Liver (tissue), 9 donors: ENCODE data around the gene ARFIP1. TPM values are rescaled to one million over a fixed set of nuclear protein-coding genes. Genes with fewer than 3 reads are reported as not detected.

Experiments used
- DNase-seq: peaks from one replicate; pipeline ENCODE4 v3.0.0-alpha.2; 2017; ENCODE audit warnings: low spot score
- H3K27ac ChIP-seq, 2 donors: one replicate each; pipeline ENCODE4 v1.7.0; 2013; ENCODE audit warnings: inconsistent platforms in 2 of 2, low read length in 2 of 2, control low read depth in 1 of 2, low read depth in 1 of 2, mild to moderate bottlenecking in 1 of 2
- H3K27me3 ChIP-seq, 4 donors: one replicate each; pipeline versions ENCODE4 v1.6.1 to v1.7.0; 2013; ENCODE audit warnings: low read length in 3 of 4, inconsistent platforms in 1 of 4, mild to moderate bottlenecking in 1 of 4, moderate library complexity in 1 of 4; ENCODE audit not compliant: control insufficient read depth in 4 of 4, insufficient read depth in 4 of 4
- H3K36me3 ChIP-seq, 4 donors: one replicate each; pipeline versions ENCODE4 v1.6.1 to v1.7.0; 2013; ENCODE audit warnings: low read length in 3 of 4, mild to moderate bottlenecking in 3 of 4, low read depth in 1 of 4, moderate library complexity in 1 of 4; ENCODE audit not compliant: control insufficient read depth in 4 of 4, insufficient read depth in 3 of 4
- H3K4me1 ChIP-seq, 4 donors: one replicate each; pipeline versions ENCODE4 v1.6.1 to v1.7.0; 2013; ENCODE audit warnings: low read length in 3 of 4, mild to moderate bottlenecking in 3 of 4, moderate library complexity in 1 of 4; ENCODE audit not compliant: control insufficient read depth in 4 of 4, insufficient read depth in 4 of 4
- H3K4me3 ChIP-seq, 3 donors: one replicate each; pipeline versions ENCODE4 v1.6.1 to v1.7.0; 2013; ENCODE audit warnings: low read length in 3 of 3, control low read depth in 1 of 3, low read depth in 1 of 3, mild to moderate bottlenecking in 1 of 3
- H3K9ac ChIP-seq, 2 donors: one replicate each; pipeline ENCODE4 v1.7.0; 2013; ENCODE audit warnings: low read length in 2 of 2, mild to moderate bottlenecking in 2 of 2, moderate library complexity in 2 of 2, control low read depth in 1 of 2, low read depth in 1 of 2
- H3K9me3 ChIP-seq, 4 donors: one replicate each; pipeline versions ENCODE4 v1.6.1 to v1.7.0; 2013; ENCODE audit warnings: low read length in 3 of 4; ENCODE audit not compliant: control insufficient read depth in 4 of 4
- FOXA1 ChIP-seq: IDR thresholded peaks from 2 replicates; pipeline ENCODE4 v1.6.1; 2016; ENCODE audit warnings: antibody characterized with exemption
- FOXA2 ChIP-seq: IDR thresholded peaks from 2 replicates; pipeline ENCODE4 v1.6.1; 2016; ENCODE audit warnings: antibody characterized with exemption
- GABPA ChIP-seq, 2 donors: IDR thresholded peaks in 1 of 2; conservative IDR thresholded peaks in 1 of 2; 2 replicates each; pipeline ENCODE4 v1.6.1; 2016; ENCODE audit warnings: antibody characterized with exemption in 2 of 2, mild to moderate bottlenecking in 1 of 2, moderate library complexity in 1 of 2
- HNF4A ChIP-seq, 2 donors: conservative IDR thresholded peaks; 2 replicates each; pipeline ENCODE4 v1.6.1; 2016; ENCODE audit warnings: antibody characterized with exemption in 2 of 2, mild to moderate bottlenecking in 2 of 2
- HNF4G ChIP-seq: IDR thresholded peaks from 2 replicates; pipeline ENCODE4 v1.6.1; 2016; ENCODE audit warnings: antibody characterized with exemption
- JUND ChIP-seq, 2 donors: IDR thresholded peaks; 2 replicates each; pipeline ENCODE4 v1.6.1; 2016; ENCODE audit warnings: antibody characterized with exemption in 2 of 2
- SP1 ChIP-seq: IDR thresholded peaks from 2 replicates; pipeline ENCODE4 v1.6.1; 2018; ENCODE audit warnings: antibody characterized with exemption, mild to moderate bottlenecking
- TAF1 ChIP-seq: conservative IDR thresholded peaks from 2 replicates; pipeline ENCODE4 v1.6.1; 2016; ENCODE audit warnings: antibody characterized with exemption, mild to moderate bottlenecking
- WGBS: extraction: QIAGEN DNeasy Blood & Tissue Kit; methylation state at CpG from one replicate; pipeline ENCODE4 v1.1.7; 2013; 5-methylcytosine and 5-hydroxymethylcytosine counted together
- polyA plus RNA-seq, 2 donors: library from polyadenylated mRNA; stranded (reverse) in 1 of 2; unstranded in 1 of 2; fragments of 200-250 nt in 1 of 2; fragments of >200 nt in 1 of 2; fragmentation: Nextera tagmentation in 1 of 2; extraction: Ambion mirVana in 1 of 2; gene quantifications; one replicate each; pipeline versions ENCODE4 v1.2.1 to v1.2.3, GENCODE V29; 2013 to 2015
- total RNA-seq, 2 donors: library from RNA; depleted of rRNA; stranded (reverse); fragments of >200 nt; gene quantifications; one replicate each; pipeline ENCODE4 v1.2.3, GENCODE V29; 2014
- TF ChIP-seq, protein P1 (sequence below): fragments of 150-350 bp; IDR thresholded peaks from 2 replicates; pipeline ENCODE4 v1.5.1; 2017; ENCODE audit warnings: improper control_type of control experiment, low read depth, low read length; ENCODE audit not compliant: missing input control
- TF ChIP-seq, protein P2 (sequence below): IDR thresholded peaks from 2 replicates; pipeline ENCODE4 v1.6.1; 2016; ENCODE audit warnings: antibody characterized with exemption
- TF ChIP-seq, protein P3 (sequence below): IDR thresholded peaks from 2 replicates; pipeline ENCODE4 v1.6.1; 2016; ENCODE audit warnings: antibody characterized with exemption
- TF ChIP-seq, protein P4 (sequence below): IDR thresholded peaks from 2 replicates; pipeline ENCODE4 v1.6.1; 2016; ENCODE audit warnings: antibody characterized with exemption, mild to moderate bottlenecking
- donor health status: healthy.
- donor health status: healthy.
- donor health status: healthy.
- donor health status: healthy.
- donor health status: healthy.

ARFIP1 gene
- total and polyA plus RNA-seq, 4 donors, result 6.8 to 16.8 (median 14.9) TPM

DNA sequence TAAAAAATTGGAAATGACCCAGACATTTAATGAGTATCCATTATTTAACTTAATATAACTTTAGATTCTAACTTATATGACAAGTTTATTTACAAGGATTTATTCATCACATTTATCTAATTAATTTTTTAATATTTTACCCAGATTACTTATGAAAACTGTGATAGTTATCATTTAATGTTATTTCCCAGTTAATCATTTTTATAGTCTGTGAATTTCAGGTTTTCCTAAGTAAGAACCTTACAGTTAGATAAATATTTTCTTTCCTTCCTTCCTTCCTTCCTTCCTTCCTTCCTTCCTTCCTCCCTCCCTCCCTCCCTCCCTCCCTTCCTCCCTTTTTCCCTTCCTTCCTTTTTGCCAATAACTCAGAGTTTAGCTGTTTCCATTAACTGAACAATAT, 141.5 kb downstream of the ARFIP1 start (continued):
- TF ChIP-seq, protein P1, sequence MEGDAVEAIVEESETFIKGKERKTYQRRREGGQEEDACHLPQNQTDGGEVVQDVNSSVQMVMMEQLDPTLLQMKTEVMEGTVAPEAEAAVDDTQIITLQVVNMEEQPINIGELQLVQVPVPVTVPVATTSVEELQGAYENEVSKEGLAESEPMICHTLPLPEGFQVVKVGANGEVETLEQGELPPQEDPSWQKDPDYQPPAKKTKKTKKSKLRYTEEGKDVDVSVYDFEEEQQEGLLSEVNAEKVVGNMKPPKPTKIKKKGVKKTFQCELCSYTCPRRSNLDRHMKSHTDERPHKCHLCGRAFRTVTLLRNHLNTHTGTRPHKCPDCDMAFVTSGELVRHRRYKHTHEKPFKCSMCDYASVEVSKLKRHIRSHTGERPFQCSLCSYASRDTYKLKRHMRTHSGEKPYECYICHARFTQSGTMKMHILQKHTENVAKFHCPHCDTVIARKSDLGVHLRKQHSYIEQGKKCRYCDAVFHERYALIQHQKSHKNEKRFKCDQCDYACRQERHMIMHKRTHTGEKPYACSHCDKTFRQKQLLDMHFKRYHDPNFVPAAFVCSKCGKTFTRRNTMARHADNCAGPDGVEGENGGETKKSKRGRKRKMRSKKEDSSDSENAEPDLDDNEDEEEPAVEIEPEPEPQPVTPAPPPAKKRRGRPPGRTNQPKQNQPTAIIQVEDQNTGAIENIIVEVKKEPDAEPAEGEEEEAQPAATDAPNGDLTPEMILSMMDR, result no peak
- no peak for TF ChIP-seq GABPA (IDR thresholded peaks at IDR 0.05 in 1 of 2, conservative IDR thresholded peaks at IDR 0.05 in 1 of 2)
- TF ChIP-seq FOXA2, result no peak
- TF ChIP-seq TAF1, result no peak
- TF ChIP-seq, protein P2, sequence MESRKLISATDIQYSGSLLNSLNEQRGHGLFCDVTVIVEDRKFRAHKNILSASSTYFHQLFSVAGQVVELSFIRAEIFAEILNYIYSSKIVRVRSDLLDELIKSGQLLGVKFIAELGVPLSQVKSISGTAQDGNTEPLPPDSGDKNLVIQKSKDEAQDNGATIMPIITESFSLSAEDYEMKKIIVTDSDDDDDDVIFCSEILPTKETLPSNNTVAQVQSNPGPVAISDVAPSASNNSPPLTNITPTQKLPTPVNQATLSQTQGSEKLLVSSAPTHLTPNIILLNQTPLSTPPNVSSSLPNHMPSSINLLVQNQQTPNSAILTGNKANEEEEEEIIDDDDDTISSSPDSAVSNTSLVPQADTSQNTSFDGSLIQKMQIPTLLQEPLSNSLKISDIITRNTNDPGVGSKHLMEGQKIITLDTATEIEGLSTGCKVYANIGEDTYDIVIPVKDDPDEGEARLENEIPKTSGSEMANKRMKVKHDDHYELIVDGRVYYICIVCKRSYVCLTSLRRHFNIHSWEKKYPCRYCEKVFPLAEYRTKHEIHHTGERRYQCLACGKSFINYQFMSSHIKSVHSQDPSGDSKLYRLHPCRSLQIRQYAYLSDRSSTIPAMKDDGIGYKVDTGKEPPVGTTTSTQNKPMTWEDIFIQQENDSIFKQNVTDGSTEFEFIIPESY, result no peak
- TF ChIP-seq FOXA1, result no peak

DNA sequence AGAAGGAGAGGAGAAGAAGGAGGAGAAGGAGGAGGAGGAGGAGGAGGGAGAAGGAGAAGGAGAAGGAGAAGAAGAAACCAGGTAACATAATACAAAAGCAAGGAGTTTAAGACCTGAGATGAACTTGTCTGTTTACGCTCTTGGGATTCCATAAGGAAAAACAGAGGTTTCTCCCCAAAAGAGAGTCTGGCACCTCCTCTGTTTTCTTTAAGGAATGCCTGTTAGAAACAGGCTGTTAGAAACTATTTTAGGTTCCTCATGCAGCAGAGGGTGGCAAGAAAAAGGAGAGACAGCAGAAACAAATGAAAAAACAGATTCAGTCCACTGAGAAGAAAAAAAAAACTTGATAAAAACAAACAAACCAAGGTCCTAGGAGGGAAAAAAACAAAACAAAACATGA, 146.1 kb downstream of the ARFIP1 start:
- 98% methylated on average over 1 of the region's 1 CpG for WGBS
- Histone ChIP-seq H3K27me3 (no peaks in the 10 kb centered on the region), H3K36me3 (no peaks in the 10 kb centered on the region), H3K27ac (no peak overlapping the region), H3K4me3 (no peak overlapping the region), H3K9ac (no peak overlapping the region), H3K9me3 (no peaks in the 10 kb centered on the region), H3K4me1 (no peaks in the 10 kb centered on the region)
- no peak for DNase-seq
- TF ChIP-seq, protein P3, sequence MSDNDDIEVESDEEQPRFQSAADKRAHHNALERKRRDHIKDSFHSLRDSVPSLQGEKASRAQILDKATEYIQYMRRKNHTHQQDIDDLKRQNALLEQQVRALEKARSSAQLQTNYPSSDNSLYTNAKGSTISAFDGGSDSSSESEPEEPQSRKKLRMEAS, result no peak
- no peak for TF ChIP-seq JUND (IDR thresholded peaks at IDR 0.05)

DNA sequence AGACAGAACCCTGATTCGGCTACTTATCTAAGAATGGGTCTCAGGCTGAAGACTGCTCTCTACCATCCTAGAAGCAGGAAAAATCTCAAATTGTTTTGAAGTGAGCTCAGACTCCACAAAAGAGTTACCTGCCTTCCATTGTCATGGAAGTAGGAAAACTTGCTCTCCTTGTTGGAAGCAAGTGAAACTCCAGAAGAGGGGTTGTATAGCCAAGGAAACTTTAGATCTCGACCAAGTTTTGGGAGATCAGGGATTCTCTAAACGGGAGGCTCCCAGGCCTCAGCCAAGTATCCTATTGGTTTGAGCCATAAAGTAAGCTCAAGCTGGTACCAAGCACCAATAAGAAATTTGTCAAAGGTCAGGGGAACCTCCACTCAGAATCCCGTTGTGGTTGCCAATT, 147.2 kb downstream of the ARFIP1 start:
- 92% methylated on average over 4 of the region's 4 CpGs for WGBS
- H3K36me3 ChIP-seq, result no peaks in the 10 kb centered on the region
- TF ChIP-seq FOXA2 (no peak), FOXA1 (no peak), SP1 (no peak), HNF4G (no peak), GABPA (IDR thresholded peaks at IDR 0.05 in 1 of 2, conservative IDR thresholded peaks at IDR 0.05 in 1 of 2) (no peak), HNF4A (conservative IDR thresholded peaks at IDR 0.05) (no peak)
- TF ChIP-seq, protein P4, sequence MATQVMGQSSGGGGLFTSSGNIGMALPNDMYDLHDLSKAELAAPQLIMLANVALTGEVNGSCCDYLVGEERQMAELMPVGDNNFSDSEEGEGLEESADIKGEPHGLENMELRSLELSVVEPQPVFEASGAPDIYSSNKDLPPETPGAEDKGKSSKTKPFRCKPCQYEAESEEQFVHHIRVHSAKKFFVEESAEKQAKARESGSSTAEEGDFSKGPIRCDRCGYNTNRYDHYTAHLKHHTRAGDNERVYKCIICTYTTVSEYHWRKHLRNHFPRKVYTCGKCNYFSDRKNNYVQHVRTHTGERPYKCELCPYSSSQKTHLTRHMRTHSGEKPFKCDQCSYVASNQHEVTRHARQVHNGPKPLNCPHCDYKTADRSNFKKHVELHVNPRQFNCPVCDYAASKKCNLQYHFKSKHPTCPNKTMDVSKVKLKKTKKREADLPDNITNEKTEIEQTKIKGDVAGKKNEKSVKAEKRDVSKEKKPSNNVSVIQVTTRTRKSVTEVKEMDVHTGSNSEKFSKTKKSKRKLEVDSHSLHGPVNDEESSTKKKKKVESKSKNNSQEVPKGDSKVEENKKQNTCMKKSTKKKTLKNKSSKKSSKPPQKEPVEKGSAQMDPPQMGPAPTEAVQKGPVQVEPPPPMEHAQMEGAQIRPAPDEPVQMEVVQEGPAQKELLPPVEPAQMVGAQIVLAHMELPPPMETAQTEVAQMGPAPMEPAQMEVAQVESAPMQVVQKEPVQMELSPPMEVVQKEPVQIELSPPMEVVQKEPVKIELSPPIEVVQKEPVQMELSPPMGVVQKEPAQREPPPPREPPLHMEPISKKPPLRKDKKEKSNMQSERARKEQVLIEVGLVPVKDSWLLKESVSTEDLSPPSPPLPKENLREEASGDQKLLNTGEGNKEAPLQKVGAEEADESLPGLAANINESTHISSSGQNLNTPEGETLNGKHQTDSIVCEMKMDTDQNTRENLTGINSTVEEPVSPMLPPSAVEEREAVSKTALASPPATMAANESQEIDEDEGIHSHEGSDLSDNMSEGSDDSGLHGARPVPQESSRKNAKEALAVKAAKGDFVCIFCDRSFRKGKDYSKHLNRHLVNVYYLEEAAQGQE, result no peak
- TF ChIP-seq, protein P2, result no peak
- H3K9ac ChIP-seq, result no peak overlapping the region
- no peaks in the 10 kb centered on the region for H3K27me3 ChIP-seq
- H3K4me3 ChIP-seq, result no peak overlapping the region
- no peaks in the 10 kb centered on the region for H3K9me3 ChIP-seq
- DNase-seq, result no peak
- H3K27ac ChIP-seq, result no peak overlapping the region
- no peaks in the 10 kb centered on the region for H3K4me1 ChIP-seq
